Esophagus mucosa (tissue), 1 donor: Measurements from ENCODE around the gene CR1. TPM values are rescaled to one million over a fixed set of nuclear protein-coding genes. Genes with fewer than 3 reads are reported as not detected.
"Not testable (repeated sequence)": the region's sequence is repeated elsewhere in the genome, so short reads cannot be mapped to it uniquely, and the experiment has no call there.

ENCODE experiments used
- ATAC-seq: fragments of 200-7000 bp; cut with Tn5 transposase; one replicate; pipeline ENCODE4 v1.9.1; 2020
- total RNA-seq: library from RNA; stranded (reverse); gene quantifications from one replicate; pipeline ENCODE4 v1.2.4, GENCODE V29; 2023
- donor health status: DM: yes; HTN: yes; CAD: no.

CR1 gene
- 0.96 TPM for total RNA-seq

GRCh38 chr1:207495801-207496792 lies at the start of gene CR1:
CR1 (plus strand) TSS chr1:207496157; CDS start chr1:207496268, 111 bp downstream.
- ATAC-seq: peak; percentile 46

- ATAC-seq: no peak
These were observed 42.3 kb upstream of the CR1 start for GRCh38 chr1:207453710-207454045.

DNA sequence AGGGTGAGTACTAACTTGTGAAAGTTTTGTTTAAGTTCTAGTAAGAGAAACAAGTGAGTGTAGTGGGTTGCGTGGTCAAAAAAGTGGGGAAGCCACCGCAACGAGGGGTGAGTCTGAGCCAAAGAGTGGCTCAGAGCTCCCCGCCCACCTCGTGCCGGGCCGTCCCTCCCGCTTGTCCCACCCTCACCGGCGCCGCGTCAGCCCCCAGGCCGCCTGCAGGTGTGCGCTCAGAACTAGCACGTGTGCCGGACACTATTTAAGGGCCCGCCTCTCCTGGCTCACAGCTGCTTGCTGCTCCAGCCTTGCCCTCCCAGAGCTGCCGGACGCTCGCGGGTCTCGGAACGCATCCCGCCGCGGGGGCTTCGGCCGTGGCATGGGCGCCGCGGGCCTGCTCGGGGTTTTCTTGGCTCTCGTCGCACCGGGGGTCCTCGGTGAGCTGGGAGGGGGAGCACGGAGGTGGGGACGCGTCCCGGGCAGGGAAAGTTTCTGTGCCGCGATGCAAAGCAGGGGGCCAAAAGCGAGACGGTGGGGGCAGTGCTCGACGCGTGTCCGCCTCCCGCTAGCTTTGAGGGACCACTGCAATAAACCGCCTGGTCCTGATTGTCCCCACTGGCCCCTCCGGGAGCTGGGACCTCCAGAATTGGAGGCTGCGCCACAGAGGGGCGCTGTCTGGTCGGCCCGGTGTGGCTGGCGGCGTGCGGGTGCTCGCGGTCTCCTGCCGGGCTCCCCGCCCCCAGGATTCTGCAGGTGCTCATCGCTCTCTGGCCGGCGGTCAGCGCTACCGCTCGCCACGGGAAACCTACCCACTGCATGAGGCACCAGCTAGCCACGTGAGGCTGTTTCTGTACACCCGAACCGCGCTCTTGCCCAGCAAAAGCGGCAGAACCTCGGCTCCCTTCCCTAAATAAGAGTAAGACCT lies 41.7 kb upstream of the CR1 start, which contains the start of gene CR2:
CR2 (plus strand) TSS at position 283 of the 919 bp plus-strand sequence; CDS start at position 374, 91 bp downstream.
- peak; percentile 88 for ATAC-seq

- ATAC-seq: no peak
These were observed 40.7 kb upstream of the CR1 start for GRCh38 chr1:207455183-207455754.

DNA sequence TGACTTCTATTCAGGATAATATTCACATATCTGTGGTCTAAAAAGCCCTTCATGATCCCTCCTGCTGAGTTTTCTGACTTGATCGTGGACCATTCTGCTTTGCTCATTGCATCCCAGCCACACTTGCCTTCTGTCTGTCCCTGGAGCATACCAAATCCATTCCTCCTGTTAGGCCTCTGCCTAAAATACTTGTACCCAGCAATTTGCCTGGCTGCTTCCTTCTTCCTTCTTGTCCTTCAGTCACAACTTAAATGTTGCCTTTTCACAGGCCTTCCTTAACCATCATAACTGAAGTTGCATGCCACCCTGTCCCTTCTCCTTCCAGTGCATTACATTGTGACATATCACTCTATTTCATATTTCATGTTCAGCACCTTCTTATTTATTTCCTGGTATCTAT lies 37.5 kb upstream of the CR1 start:
- no peak for ATAC-seq

DNA sequence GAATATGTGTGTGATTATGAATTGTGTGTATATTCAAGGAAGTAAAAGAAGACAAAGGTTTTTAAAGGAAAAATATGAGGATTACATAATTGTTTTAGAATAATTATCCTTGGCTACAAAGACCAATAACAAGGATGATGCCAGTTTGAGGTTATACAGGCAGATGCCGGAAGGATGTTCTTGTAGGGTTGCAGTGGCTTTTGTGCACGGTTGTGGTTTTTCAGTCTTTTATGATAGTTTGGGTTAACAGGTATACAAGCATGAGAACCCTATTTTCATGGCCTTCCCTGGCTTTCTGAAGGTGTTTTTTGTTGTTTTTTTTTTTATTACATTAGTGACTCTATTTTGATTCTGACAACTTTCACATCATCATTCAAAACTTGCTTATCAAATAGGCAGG lies 36.9 kb upstream of the CR1 start:
- no peak for ATAC-seq

GRCh38 chr1:207461649-207462048 lies 34.3 kb upstream of the CR1 start:
- no peak for ATAC-seq

- ATAC-seq: no peak
These were observed 33.4 kb upstream of the CR1 start for GRCh38 chr1:207462535-207462934.

- no peak for ATAC-seq
These were observed 32.9 kb upstream of the CR1 start for GRCh38 chr1:207463021-207463420.

DNA sequence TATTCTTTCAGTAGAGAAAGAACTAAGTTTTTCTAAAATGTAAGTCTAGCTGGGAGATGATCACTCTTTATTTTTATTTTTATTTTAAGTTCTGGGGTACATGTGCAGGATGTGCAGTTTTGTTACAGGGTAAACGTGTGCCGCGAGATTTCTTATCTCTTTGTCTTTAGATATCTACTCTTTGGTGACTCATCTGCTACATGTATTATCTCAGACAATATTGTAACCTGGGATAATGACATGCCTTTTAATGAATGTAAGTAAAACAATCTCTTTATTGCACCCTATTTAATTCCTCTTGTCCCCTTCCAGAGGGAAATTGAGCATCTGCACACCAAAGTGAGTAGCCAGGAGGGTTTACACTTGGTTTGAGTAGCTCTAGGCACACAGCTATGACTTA lies 32.4 kb upstream of the CR1 start:
- no peak for ATAC-seq

DNA sequence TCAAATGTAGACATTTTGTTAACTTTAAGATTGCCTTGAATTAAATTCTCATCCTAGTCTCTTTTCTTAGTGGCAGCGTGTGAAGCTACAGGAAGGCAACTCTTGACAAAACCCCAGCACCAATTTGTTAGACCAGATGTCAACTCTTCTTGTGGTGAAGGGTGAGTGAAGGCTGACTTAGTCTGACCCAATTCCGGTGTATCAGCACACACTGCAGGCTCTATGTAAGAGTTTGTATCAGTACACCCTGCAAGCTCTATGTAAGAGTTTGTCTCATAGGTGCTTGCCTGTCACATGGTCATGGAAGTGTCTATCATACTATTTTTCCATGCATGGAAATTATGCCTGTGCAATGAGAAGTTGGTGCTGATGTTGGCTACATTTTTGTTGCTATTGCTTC lies 25.0 kb upstream of the CR1 start:
- ATAC-seq: no peak

- no peak for ATAC-seq
These were observed 21.7 kb upstream of the CR1 start for GRCh38 chr1:207474210-207474609.

DNA sequence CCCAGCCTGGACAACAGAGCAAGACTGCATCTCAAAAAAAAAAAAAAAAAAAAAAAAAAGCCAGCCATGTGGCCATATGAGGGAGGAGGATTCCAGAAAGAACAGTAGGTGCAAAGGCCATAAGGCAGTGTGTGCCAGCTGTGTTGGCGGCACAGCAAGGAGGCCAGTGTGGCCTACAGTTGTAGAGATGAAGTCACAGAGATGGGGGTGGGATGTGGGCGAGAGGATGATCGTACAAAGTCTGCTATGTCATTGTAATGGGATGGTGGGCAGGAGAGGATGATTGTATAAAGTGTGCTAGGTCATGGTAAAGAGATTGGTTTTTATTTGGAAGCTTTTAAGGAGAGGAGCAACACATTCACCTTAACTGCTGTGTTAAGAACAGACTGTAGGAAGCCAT lies 9.8 kb upstream of the CR1 start:
- no peak for ATAC-seq

GRCh38 chr1:207487636-207488035 lies 8.3 kb upstream of the CR1 start:
- no peak for ATAC-seq

GRCh38 chr1:207493212-207493611 lies 2.7 kb upstream of the CR1 start:
- no peak for ATAC-seq

GRCh38 chr1:207494171-207494570 lies 1.8 kb upstream of the CR1 start:
- ATAC-seq: no peak

- not testable (repeated sequence) for ATAC-seq
These were observed 676 bp upstream of the CR1 start for GRCh38 chr1:207495281-207495680.

- no peak for ATAC-seq
These were observed 2.0 kb downstream of the CR1 start for GRCh38 chr1:207497941-207498340.

DNA sequence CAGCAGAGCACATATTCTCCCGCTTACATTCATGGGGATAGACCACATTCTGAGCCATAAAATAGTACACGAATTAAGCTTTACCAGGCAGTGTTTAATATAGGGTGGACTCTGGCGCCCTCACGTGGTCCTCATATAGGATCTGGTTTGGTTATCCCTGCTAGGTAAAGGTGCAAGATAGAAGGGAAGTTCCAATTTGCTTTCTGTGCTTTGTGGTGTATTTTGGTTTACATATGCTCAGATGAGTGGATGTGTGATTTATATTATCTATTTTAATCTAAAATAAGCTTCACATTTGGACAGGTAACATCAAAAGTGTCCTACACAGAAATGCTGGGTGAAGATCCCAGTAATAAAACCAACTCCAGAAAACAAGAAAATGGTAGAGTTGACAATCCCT lies 3.6 kb downstream of the CR1 start:
- ATAC-seq: peak; percentile 89

DNA sequence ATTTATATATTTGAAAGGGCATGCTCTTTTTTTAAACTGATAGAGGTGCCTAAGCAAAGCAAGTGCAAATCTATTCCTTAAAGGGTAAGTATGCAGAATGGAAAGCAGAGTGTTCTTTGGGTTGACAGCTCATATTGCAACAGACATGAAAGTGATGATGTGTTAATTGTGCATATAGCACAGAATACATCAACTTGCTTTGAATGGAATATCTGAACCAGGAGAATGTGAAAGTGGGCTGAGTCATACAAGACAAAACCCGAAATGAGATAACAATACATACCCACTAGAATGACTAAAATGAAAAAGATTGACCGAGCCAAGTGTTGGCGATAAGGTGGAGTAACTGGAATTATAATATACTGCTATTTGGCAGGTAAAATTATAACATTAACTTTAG lies 4.3 kb downstream of the CR1 start:
- ATAC-seq: no peak

DNA sequence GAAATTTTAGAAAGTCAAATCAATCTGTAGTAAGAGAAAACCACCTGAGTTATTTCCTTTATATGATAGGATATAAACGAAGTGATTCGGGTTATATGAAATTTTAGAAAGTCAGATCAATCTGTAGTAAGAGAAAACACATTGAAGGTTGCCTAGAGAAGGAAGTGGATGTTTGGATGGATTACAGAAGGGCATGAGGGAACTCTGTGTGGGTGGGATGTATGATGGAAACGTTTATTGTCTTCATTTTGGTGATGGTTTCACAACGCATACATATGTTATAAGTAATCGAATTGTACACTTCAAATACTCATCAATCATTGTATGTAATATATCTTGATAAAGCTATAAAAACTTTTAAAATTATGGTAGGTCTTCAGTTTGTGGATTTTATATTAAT lies 5.1 kb downstream of the CR1 start:
- ATAC-seq: no peak

GRCh38 chr1:207502726-207503125 lies 6.8 kb downstream of the CR1 start:
- no peak for ATAC-seq

DNA sequence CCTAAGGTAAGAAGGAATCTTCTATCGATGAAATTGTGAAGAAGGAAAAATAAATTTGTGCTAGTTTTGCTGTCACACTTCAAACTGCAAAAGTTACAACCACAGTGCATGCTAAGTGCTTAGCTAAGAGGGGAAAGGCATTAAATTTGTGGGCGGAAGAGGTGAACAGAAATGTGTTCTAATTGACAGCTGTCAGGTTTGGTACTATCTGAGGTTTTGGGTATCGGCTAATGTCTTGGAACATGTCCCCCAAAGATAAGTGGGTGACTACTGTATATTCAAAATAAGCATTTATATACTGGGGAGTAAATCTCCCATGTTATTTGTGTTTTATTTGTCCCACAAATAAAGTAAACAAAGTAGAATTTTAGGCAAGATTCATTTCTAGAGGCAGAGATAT lies 8.0 kb downstream of the CR1 start:
- ATAC-seq: no peak
